DMS53 treated with DMSO at 0.1 percent for 48 hours (cell line): ENCODE measurements around the gene PCDHGA12.
A peak's percentile ranks its signal among the peaks of the same experiment; 100 is the strongest.
"Not testable (repeated sequence)": the region's sequence is repeated elsewhere in the genome, so short reads cannot be mapped to it uniquely, and the experiment has no call there.

ENCODE experiments used
- DNase-seq: peaks from one replicate; lab custom pipeline; 2025; ENCODE audit not compliant: unreplicated experiment; lab: John Stamatoyannopoulos, UW

The PCDHGA12 gene

GRCh38 chr5:141407790-141408505 lies 22.4 kb upstream of the PCDHGA12 start, which contains the start of gene PCDHGB6:
Gene PCDHGB6, plus strand, starts transcription at chr5:141408021. Its CDS starts 182 bp downstream, at chr5:141408203.
- DNase-seq, result peak; percentile 13

- DNase-seq, result no peak
Measured at GRCh38 chr5:141409598-141410306, 20.6 kb upstream of the PCDHGA12 start.

- DNase-seq, result no peak
Measured at GRCh38 chr5:141411575-141411974, 18.7 kb upstream of the PCDHGA12 start.

GRCh38 chr5:141412854-141413539 lies 17.3 kb upstream of the PCDHGA12 start, which contains the start of gene PCDHGA10:
Gene PCDHGA10, plus strand, starts transcription at chr5:141412987. Its CDS starts 189 bp downstream, at chr5:141413176.
- DNase-seq, result peak; percentile 49

GRCh38 chr5:141413540-141414069 lies 16.7 kb upstream of the PCDHGA12 start:
- no peak for DNase-seq

GRCh38 chr5:141414548-141415274 lies 15.6 kb upstream of the PCDHGA12 start:
- DNase-seq, result not testable (repeated sequence)

- not testable (repeated sequence) for DNase-seq
Measured at GRCh38 chr5:141415275-141415618, 15.1 kb upstream of the PCDHGA12 start.

GRCh38 chr5:141417494-141418172 lies 12.7 kb upstream of the PCDHGA12 start, which contains the start of gene PCDHGB7:
Gene PCDHGB7, plus strand, starts transcription at chr5:141417677. Its CDS starts 183 bp downstream, at chr5:141417860.
- DNase-seq, result peak; percentile 67

GRCh38 chr5:141419074-141419880 lies 11.0 kb upstream of the PCDHGA12 start:
- DNase-seq, result no peak

- DNase-seq, result peak; percentile 39
Measured at GRCh38 chr5:141420855-141421488, 9.3 kb upstream of the PCDHGA12 start, which contains the start of gene PCDHGA11. Gene PCDHGA11, plus strand, starts transcription at chr5:141421051. Its CDS starts 177 bp downstream, at chr5:141421228.

- no peak for DNase-seq
Measured at GRCh38 chr5:141421489-141421855, 8.8 kb upstream of the PCDHGA12 start.

- DNase-seq, result no peak
Measured at GRCh38 chr5:141422742-141423291, 7.5 kb upstream of the PCDHGA12 start.

- DNase-seq, result no peak
Measured at GRCh38 chr5:141427783-141428426, 2.4 kb upstream of the PCDHGA12 start.

- no peak for DNase-seq
Measured at GRCh38 chr5:141431286-141431685, 979 bp downstream of the PCDHGA12 start.

GRCh38 chr5:141432308-141432707 lies 2.0 kb downstream of the PCDHGA12 start:
- not testable (repeated sequence) for DNase-seq

- not testable (repeated sequence) for DNase-seq
Measured at GRCh38 chr5:141432726-141433125, 2.4 kb downstream of the PCDHGA12 start.

GRCh38 chr5:141434006-141434405 lies 3.7 kb downstream of the PCDHGA12 start:
- no peak for DNase-seq

- no peak for DNase-seq
Measured at GRCh38 chr5:141437221-141437620, 6.9 kb downstream of the PCDHGA12 start.
